HG03097 (cell line): Measurements from ENCODE around the gene C1orf50.
"Not testable (repeated sequence)": the region's sequence is repeated elsewhere in the genome, so short reads cannot be mapped to it uniquely, and the experiment has no call there.

Experiments
- ATAC-seq: cut with Tn5 transposase; IDR thresholded peaks from one replicate; pipeline ENCODE4 v1.9.1; 2021; ENCODE audit not compliant: unreplicated experiment, low FRiP score

The C1orf50 gene

GRCh38 chr1:42797414-42797813 lies 30.4 kb downstream of the C1orf50 start:
- no peak for ATAC-seq

GRCh38 chr1:42797979-42798378 lies 30.9 kb downstream of the C1orf50 start:
- no peak for ATAC-seq

- no peak for ATAC-seq
Measured at GRCh38 chr1:42801832-42802473, 34.9 kb downstream of the C1orf50 start.

GRCh38 chr1:42806171-42806570 lies 39.1 kb downstream of the C1orf50 start:
- no peak for ATAC-seq

GRCh38 chr1:42806593-42806992 lies 39.5 kb downstream of the C1orf50 start:
- no peak for ATAC-seq

GRCh38 chr1:42807056-42807668 lies 40.1 kb downstream of the C1orf50 start:
- ATAC-seq, result no peak

- ATAC-seq, result not testable (repeated sequence)
Measured at GRCh38 chr1:42814815-42815214, 47.8 kb downstream of the C1orf50 start.

- ATAC-seq, result no peak
Measured at GRCh38 chr1:42815941-42816584, 49.0 kb downstream of the C1orf50 start.

GRCh38 chr1:42816585-42817439 lies 49.8 kb downstream of the C1orf50 start, which contains the start of the genes ERMAP and SVBP:
Gene ERMAP (plus strand): TSS chr1:42817122. CDS start chr1:42830449, 13,327 bp downstream.
Gene SVBP (minus strand): TSS chr1:42817397. CDS start chr1:42816544, 853 bp downstream.
- peak; percentile 77 for ATAC-seq

GRCh38 chr1:42817440-42817767 lies 50.4 kb downstream of the C1orf50 start:
- ATAC-seq, result no peak

GRCh38 chr1:42817976-42818375 lies 50.9 kb downstream of the C1orf50 start:
- ATAC-seq, result no peak

GRCh38 chr1:42820813-42821212 lies 53.8 kb downstream of the C1orf50 start:
- no peak for ATAC-seq

- ATAC-seq, result no peak
Measured at GRCh38 chr1:42821690-42822089, 54.6 kb downstream of the C1orf50 start.

- no peak for ATAC-seq
Measured at GRCh38 chr1:42822800-42823392, 55.8 kb downstream of the C1orf50 start.

- no peak for ATAC-seq
Measured at GRCh38 chr1:42824481-42825035, 57.5 kb downstream of the C1orf50 start.

GRCh38 chr1:42825036-42825851 lies 58.2 kb downstream of the C1orf50 start:
- ATAC-seq, result no peak
